GM12801 (cell line): ENCODE results near the gene LHFPL2.

ENCODE experiments used
- CTCF ChIP-seq: IDR thresholded peaks from one replicate; pipeline ENCODE4 v1.5.1; 2011; ENCODE audit warnings: control low read depth; ENCODE audit not compliant: insufficient read length; ENCODE audit errors: extremely low read depth

Gene LHFPL2

GRCh38 chr5:78549043-78549442 is 99.5 kb downstream of the LHFPL2 start:
- TF ChIP-seq CTCF = no peak

GRCh38 chr5:78547731-78548615 is 100.6 kb downstream of the LHFPL2 start:
- no peak for TF ChIP-seq CTCF

GRCh38 chr5:78547183-78547582 is 101.4 kb downstream of the LHFPL2 start:
- TF ChIP-seq CTCF = no peak

- TF ChIP-seq CTCF = no peak
These were observed 102.1 kb downstream of the LHFPL2 start for GRCh38 chr5:78546276-78546996.

GRCh38 chr5:78545406-78545805 is 103.2 kb downstream of the LHFPL2 start:
- no peak for TF ChIP-seq CTCF

- TF ChIP-seq CTCF = no peak
These were observed 103.9 kb downstream of the LHFPL2 start for GRCh38 chr5:78544561-78545201.

GRCh38 chr5:78543916-78544315 is 104.7 kb downstream of the LHFPL2 start:
- no peak for TF ChIP-seq CTCF
